Astrocyte of the cerebellum (primary cell): Measurements from ENCODE around the gene TOMM34.

Source experiments
- DNase-seq: peaks from one replicate; pipeline ENCODE4 v3.0.0-alpha.2; 2011; ENCODE audit warnings: low read depth
- H3K4me3 ChIP-seq: 2 replicates; pipeline ENCODE4 v1.5.1; 2011; ENCODE audit warnings: mild to moderate bottlenecking, low read depth, low read length, moderate library complexity
- in situ Hi-C: cut with HindIII; loops from 2 replicates; pipeline ENCODE4 v1.10.0; 2017; ENCODE audit warnings: low sequenced_read_pairs
- TF ChIP-seq, protein P1 (sequence below): IDR thresholded peaks from 2 replicates; pipeline ENCODE4 v1.5.1; 2012; ENCODE audit warnings: low read length, low read depth, moderate library complexity, mild to moderate bottlenecking; ENCODE audit errors: missing control alignments

TOMM34 gene

GRCh38 chr20:44973053-44973452 is 12.9 kb upstream of the TOMM34 start:
- in situ Hi-C loops: no loop called here
- H3K4me3 ChIP-seq: no peak overlapping the region
- no peak for DNase-seq
- TF ChIP-seq, protein P1, sequence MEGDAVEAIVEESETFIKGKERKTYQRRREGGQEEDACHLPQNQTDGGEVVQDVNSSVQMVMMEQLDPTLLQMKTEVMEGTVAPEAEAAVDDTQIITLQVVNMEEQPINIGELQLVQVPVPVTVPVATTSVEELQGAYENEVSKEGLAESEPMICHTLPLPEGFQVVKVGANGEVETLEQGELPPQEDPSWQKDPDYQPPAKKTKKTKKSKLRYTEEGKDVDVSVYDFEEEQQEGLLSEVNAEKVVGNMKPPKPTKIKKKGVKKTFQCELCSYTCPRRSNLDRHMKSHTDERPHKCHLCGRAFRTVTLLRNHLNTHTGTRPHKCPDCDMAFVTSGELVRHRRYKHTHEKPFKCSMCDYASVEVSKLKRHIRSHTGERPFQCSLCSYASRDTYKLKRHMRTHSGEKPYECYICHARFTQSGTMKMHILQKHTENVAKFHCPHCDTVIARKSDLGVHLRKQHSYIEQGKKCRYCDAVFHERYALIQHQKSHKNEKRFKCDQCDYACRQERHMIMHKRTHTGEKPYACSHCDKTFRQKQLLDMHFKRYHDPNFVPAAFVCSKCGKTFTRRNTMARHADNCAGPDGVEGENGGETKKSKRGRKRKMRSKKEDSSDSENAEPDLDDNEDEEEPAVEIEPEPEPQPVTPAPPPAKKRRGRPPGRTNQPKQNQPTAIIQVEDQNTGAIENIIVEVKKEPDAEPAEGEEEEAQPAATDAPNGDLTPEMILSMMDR: no peak

DNA sequence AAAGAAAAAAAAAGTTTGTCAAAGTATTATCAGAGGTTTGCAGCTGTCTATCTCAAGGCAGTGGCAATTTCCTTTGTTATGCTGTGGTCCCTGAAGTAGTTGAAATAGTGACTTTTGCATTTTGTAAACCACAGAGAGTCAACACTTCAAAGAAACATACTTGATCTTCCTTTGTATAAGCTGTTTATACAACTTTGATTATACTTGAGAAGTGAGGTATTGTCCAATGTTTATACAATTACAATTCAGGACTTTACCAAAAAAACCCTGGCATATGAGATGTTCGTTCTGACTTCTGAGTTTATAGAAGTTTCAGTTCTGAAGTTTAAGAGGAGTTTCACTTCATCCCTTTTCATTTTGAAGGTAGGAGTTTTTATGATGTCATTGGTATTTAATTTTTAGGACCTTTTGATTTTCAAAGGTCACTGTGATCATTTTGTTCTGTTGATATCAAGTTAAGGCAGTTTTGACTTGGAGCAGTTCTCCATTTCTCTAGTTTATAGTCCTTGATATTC is 10.1 kb upstream of the TOMM34 start:
- TF ChIP-seq, protein P1: no peak
- DNase-seq: no peak
- in situ Hi-C loops: no loop called here
- no peak overlapping the region for H3K4me3 ChIP-seq

- H3K4me3 ChIP-seq: no peak overlapping the region
Measured at GRCh38 chr20:44969300-44969894, 9.2 kb upstream of the TOMM34 start.

DNA sequence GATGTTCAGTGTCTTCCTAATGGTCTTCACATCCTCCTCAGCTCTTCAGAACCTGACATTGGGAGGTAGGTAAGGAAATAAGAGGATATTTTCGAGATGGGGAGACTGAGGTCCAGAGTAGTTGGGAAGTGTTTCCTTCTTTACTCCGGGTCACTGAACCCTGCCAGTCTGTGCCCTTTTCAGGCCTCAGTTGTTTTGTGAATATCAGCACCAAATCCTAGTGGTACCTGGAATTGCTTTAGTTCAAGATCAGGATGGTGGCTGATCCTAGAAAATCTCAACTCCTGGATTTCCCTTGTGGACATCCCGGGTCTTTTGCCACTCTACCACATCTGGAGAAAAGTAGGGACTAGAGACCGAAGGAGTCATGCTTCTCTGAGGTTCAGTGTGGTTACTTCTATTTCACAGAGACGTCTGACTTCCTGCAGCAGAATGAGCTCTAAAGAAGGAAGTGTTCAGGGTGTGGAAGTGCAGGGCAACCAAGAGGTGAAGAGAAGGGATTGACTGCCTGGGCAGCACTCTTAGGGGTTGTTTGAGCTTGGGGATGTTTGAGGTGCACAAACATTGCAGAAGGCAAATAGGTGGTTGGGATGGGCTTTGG is 7.1 kb upstream of the TOMM34 start:
- H3K4me3 ChIP-seq: peak overlapping the region; percentile 97
- DNase-seq: no peak
- TF ChIP-seq, protein P1: no peak
- in situ Hi-C loops: no loop called here

More at GRCh38 chr20:44969300-44969894, 9.2 kb upstream of the TOMM34 start:
- no peak for DNase-seq
- in situ Hi-C loops: no loop called here
- TF ChIP-seq, protein P1: no peak

- DNase-seq: peak; percentile 68
- in situ Hi-C loops: no loop called here
- TF ChIP-seq, protein P1: peak; percentile 45
Measured at GRCh38 chr20:44966030-44966961, 6.1 kb upstream of the TOMM34 start, which contains the start of gene STK4. STK4 (plus strand) TSS chr20:44966512; CDS start chr20:44966569, 57 bp downstream.

GRCh38 chr20:44965651-44966029 is 5.4 kb upstream of the TOMM34 start:
- no peak for DNase-seq
- TF ChIP-seq, protein P1: no peak
- peak overlapping the region; percentile 97 for H3K4me3 ChIP-seq
- in situ Hi-C loops: no loop called here

More at GRCh38 chr20:44966030-44966961, 6.1 kb upstream of the TOMM34 start, which contains the start of gene STK4:
- H3K4me3 ChIP-seq: peak within 1 kb of the TSS; percentile 97
